HG02852 (cell line): ENCODE data around the gene CACNA1B.
"Not testable (repeated sequence)": the region's sequence is repeated elsewhere in the genome, so short reads cannot be mapped to it uniquely, and the experiment has no call there.

Experiments
- ATAC-seq: cut with Tn5 transposase; IDR thresholded peaks from one replicate; pipeline ENCODE4 v1.9.1; 2021; ENCODE audit warnings: mild to moderate bottlenecking, moderate library complexity; ENCODE audit not compliant: unreplicated experiment

CACNA1B gene

DNA sequence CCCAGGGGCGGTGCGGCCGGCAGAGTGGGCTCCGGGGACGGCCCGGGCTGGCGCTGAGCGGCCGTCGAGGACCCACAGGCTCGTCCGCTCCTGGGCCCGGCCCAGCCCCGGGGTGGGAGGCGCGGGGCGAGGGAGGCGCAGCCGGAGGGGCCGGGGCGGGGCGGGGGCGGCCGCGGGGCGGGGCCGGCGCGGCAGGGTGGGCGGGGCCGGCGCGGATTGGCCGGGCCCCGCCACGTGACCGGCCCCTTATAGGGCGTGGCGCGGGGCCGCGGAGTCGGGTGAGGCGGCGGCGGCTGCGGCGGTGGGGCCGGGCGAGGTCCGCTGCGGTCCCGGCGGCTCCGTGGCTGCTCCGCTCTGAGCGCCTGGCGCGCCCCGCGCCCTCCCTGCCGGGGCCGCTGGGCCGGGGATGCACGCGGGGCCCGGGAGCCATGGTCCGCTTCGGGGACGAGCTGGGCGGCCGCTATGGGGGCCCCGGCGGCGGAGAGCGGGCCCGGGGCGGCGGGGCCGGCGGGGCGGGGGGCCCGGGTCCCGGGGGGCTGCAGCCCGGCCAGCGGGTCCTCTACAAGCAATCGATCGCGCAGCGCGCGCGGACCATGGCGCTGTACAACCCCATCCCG, at the start of gene CACNA1B:
Gene CACNA1B, plus strand, starts transcription at position 277 of the 617 bp plus-strand sequence. Its CDS starts 152 bp downstream, at position 429.
- ATAC-seq: not testable (repeated sequence)

DNA sequence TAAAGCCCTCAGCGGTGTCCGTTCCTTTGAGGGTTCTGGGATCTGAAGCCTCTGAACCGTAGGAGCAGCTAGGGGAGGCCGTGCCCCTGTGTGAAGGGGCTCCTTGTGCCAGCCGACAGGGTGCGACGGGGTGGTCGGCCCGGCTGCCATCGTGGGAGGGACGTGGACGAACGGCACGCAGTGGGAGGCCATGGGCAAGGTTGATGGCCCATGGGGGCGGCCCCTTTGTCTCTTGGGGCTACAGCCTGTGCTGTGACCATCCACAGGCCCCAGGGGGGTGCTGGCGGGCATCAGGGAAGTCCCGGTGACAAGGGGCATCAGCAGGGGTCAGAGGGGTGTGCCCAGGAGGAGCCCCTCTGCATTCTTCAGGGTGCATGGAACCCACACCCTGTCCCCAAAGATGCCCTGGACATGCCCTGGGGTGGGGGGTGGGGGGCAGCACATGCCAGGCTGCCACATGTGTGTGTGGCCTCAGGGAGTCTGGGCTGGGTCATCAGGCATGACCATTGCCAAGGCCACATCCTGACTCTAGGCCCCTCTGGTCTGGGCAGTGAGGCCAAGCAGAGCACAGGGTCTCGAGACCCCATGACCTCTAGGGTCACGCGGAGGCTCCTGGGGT, 49.6 kb upstream of the CACNA1B start:
- no peak for ATAC-seq

DNA sequence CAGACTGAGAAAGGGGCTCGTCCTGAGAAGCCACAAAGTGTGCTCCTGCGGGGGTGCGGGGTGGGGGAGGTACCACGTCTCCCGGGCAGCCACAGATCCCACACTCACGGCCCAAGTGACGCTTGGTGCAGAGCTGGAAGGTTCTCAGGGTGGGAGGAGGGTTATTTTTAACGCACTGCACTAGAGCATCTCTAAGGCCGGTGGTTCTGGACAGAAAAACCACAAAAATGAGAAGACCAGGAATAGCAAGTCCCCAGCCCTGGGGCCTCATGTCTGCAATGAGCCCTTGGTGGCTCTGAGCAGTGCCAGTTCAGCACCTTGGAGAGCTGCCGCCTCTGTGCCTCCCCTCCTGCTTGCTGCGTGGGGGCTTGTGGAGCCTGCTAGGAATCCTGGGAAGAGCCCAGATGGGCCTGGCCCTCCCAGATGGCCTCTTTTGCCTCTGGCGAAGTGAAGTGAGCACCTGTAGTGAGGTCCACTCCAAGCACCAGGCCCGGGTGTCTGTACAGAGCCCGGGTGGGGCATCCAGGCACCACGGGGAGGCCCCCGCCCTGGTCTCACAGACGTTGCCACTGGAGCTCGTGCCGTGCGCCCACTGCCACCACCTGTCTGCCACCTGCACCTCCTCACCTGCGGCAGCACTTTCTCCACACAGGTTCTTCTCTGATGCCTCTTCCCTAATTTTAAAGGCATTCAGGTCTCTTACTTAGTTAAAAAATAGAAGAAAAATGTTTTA, 48.9 kb upstream of the CACNA1B start:
- ATAC-seq: no peak

DNA sequence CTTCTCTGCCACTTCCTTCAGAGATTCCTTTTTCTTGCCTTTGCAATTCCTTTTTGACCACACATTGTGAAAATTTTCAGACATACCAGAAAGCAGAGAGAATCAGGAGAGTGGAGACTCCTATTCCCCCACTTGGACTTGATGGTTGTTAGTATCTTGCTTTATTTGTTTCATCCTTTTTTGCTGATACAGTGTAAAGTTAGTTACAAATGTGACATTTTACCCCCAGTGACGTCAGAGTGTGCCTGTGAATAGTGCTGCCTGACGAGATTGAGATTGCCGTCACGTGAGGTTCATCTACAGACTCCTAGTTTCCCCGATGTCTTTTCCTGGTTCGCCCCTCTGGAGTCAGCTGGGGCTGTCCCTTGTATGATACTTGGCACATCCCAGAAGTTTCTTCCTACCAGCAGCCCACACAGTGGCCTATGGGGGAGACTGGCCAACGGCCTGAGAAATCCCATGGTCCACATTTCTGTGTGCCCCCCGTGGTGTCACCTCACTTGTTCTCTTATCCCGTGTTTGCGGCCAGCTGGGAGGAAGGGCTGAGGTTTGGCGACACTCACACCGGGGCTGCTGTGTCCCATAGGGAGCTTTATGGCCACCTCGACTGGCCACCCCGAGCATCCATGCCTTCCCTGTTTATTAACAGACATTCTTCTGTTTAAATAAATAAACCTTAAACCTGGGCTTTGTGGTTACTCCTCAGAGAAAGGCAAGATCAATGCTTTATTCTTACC, 48.2 kb upstream of the CACNA1B start:
- no peak for ATAC-seq

DNA sequence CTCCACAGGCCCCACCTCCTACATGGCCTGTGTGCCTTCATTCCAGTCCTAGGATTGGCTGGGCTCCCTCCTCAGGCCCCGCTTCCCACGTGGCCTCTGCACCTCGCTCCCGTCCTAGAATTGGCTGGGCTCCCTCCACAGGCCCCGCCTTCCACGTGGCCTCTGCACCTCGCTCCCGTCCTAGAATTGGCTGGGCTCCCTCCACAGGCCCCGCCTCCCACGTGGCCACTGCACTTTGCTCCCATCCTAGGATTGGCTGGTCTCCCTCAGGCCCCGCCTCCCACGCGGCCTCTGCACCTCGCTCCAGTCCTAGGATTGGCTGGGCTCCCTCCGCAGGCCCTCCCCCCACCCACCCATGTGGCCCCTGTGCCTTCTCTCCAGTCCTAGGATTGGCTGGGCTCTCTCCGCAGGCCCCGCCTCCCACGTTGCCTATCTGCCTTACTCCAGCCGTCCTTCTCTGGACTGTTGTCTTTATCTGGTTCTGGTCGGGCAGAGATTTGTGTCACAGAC, 45.3 kb upstream of the CACNA1B start:
- ATAC-seq: no peak

DNA sequence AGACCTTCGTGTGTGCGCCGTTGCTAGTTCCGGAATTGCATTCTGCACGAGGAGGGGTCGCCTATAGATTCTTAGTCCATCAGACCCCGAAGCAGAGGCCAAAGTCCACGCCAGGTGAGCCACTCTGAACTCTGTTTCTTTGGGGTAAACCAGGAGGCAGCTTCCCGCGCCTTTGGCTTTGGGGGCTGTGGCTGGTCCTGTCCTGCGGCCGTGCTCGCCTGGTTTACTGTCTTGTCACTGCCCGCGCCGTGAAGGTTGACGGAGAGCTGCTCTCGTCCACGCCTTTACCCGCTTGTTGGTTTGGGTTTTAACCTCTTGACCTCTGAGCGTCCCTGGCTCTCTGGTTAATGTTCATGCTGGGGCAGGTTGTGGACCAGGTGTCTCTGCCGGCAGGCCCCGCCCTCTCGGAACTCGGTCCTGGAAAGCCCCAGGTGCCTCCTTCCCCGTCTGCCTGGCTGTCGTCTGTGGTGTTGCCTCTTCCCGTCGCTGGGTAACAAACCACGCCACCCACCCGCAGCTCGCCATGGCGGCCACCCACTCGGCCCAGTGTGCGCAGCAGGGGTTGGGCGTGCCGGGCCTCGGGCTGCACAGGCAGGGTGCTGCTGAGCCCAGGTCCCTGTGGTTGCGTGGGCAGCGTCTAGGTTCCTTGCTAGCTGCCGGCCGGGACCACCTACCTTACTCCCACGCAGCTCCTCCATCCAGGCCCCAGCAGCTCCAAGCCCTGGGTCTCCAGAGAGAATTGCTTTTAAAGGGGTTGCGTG, 44.6 kb upstream of the CACNA1B start:
- no peak for ATAC-seq

DNA sequence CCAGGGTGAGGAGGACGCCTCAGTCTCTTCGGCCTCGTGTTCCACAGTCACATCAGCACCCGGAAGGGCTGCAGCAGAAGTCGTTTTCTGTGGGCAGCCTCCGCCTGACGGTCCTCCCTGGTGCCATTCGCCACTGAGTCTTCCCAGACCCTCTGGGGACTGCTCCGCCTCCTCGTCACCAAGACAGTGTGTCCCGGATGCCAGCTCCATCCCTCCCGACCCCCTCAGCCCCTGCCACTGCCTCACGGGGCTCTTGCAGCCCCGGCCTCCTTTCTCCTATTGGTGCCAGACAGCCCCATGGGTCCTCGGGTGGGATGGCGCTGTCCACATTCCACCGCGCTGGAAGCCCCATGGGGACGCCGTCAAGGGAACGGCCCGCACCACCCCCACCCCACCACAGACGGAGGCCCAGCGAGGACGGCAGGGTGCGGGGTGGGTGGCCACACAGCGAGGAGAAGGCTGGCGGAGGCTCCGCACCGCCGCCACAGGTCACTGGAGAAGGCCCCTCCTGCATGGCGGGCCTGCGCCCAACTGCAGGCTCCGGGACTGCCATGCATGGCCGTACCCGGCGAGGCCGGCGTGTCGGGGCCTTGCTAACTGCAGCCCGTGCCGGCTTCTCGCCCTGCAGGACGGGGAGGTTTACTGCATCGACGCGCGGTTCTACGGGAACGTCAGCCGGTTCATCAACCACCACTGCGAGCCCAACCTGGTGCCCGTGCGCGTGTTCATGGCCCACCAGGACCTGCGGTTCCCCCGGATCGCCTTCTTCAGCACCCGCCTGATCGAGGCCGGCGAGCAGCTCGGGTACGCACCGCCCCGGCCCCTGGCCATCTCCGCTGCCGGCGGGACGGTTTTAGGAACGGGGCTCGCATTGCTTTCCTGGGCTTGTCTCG, 43.6 kb upstream of the CACNA1B start:
- no peak for ATAC-seq

DNA sequence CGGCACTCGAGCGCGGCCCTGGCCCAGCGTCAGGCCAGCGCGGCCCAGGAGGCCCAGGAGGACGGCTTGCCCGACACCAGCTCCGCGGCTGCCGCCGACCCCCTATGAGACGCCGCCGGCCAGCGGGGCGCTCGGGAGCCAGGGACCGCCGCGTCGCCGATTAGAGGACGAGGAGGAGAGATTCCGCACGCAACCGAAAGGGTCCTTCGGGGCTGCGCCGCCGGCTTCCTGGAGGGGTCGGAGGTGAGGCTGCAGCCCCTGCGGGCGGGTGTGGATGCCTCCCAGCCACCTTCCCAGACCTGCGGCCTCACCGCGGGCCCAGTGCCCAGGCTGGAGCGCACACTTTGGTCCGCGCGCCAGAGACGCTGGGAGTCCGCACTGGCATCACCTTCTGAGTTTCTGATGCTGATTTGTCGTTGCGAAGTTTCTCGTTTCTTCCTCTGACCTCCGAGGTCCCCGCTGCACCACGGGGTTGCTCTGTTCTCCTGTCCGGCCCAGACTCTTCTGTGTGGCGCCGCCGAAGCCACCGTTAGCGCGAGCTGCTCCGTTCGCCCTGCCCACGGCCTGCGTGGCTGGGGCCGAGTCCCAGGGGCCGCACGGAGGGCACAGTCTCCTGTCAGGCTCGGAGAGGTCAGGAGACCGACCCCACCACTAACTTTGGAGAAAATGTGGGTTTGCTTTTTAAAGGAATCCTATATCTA, 42.6 kb upstream of the CACNA1B start:
- ATAC-seq: no peak

DNA sequence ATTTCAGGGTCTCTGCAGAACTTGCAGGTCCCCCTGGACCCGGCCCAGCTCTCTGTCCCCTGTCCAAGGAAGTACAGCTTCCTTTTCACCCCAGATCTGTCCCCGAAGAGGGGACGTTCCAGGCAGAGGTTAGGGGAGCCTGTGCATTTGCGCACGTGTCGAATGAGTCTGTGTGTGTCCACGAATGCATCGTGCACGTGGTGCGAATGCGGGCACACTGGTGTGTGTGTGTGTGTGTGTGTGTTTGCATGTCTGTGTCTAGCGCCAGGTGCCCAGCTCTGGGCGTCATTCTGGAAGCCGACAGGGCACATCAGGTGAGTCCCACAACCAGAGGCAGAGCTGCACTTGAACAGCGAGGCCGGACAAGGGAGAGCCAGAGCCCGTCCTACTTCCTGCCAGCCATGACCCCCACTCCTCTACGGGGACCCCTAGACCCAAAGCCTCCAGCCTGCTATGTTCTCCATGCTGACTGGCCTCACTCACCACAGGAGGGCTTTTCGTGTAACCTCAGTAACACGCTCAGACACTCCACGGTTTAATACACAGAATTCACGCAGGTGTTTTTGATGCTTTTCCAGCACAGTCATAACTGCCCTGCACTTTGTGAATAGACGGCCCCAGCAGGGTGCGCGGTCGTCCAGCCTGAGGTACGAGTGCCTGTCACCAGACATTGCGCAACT, 41.3 kb upstream of the CACNA1B start:
- no peak for ATAC-seq

DNA sequence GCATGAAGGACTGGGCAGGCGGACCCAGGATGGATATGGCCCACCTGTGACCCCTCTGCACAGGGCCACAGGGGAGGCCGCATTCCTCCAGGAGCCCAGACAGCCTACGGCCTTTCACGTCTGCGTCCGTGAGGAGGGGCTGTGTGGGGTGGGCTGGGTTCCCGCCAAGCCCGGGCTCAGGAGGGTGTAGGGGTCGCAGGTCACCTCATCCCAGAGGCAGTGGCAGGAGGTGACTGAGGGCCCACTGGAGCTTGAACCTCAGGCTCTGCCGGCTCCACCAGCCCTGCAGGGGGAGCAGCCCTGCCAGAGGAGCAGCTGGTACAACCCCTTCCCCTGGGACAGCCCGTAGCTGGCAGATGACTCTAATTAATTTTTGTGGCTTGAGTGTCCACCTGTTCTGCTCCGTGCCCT, 40.7 kb upstream of the CACNA1B start:
- no peak for ATAC-seq

DNA sequence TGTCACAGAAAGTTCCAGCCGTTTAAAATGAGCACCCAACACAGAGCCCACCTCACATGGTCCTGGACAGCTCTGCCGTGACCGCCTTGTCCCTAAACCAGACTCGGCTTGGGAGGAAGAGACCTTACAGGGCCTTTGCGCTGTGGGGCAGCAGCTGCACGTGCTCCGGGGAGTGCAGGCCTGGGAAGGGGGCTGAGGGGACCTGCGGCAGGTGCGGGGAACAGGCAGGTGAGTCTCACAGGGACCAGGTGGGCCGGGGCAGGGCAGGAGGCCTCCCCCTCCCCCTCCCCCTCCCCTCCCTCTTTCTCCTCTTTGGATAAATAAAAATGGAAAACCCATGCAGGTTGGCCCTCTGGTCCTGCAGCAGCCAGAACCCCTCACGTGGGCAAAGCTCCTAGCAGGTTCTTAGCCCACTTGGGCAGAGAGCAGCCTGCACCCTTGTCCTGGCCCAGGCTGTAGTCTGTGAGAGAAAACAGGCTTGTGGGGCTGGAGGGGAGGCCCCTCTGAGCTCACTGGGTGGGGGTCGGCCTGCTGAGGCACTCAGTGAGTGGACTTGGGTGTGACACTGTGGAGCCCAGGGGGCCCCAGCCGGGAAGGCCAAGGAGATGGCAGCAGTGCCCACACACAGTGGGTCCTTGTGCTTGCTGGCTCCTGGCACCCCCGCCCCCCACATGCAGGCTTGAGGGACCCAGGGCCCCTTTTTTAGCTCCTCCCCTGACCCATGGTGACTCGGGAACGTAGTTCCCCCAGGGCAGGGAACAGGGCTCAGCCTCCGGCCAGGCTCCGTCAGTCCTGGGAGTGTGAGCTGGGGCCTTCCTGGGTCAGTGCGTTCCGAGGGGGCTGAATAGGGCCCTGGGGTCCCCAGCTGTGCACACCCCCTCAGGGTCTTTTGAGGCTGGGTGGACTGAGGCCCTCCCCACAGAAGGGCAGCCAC, 40.0 kb upstream of the CACNA1B start:
- ATAC-seq: no peak

DNA sequence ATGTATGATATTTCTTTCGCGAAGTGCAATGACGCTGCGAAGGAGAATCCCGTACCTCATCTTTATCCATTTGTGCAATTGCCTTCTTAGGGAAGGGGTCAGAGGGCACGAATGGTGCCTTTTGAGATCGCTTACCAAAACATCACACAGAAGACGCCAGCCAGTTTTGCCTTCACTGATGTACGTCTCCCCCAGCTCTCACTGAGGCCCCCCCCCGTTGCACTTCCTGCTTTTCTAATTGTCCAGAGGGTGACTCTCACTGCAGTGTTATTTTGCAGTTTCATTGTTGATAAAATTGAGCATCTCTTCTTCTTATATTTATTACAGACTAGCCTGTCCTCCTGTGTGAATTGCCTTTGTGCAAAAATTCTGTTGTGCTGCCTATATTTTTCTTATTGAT, 39.0 kb upstream of the CACNA1B start:
- ATAC-seq: no peak

DNA sequence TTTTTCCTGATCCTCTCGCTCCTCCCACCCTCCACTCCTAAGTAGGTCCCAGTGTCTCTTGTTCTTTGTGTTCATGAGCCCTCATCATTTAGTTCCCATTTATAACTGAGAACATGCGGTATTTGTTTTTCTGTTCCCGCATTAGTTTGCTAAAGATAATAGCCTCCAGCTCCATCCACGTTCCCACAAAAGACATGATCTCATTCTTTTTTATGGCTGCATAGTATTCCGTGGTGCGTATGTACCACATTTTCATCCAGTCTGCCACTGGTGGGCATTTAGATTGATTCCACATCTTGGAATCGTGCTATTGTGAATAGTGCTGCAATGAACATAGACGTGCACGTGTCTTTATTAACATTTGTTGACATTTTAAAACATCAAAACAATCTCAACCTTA, 34.2 kb upstream of the CACNA1B start:
- no peak for ATAC-seq

DNA sequence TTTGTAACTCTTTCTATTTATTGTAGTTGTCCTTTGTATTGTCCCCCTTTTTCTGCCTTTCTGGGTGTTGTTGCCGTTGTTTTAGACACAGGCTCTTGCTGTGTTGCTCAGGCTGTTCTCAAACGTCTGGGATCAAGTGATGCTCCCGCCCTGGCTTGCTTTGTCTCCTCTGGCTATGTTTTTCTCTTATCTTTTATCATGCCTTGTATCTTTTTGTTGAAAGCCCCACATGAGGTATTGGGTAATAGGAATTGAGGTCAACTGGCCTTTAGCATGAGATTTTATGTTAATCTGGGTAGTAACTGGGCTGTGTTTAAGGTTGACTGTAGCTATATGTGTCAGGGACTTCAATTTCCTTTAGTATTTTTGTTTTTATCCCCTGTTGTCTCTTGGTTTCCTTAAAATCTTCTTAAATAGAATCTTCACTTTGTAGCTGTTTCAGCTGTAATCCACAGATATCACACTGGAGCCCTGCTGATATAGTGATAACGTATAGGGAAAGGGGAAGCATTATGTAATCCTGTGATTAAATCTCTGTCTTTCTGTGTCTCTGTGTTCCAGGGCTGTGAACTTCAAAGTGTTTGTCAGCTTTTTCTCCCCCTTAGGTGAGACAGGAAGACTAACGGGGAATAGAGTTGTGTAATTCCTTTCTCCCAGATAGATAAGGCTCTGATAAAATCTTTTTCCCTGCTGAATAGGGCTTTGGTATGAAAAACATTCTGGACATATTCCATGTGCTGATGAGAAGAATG, 25.9 kb upstream of the CACNA1B start:
- ATAC-seq: no peak

DNA sequence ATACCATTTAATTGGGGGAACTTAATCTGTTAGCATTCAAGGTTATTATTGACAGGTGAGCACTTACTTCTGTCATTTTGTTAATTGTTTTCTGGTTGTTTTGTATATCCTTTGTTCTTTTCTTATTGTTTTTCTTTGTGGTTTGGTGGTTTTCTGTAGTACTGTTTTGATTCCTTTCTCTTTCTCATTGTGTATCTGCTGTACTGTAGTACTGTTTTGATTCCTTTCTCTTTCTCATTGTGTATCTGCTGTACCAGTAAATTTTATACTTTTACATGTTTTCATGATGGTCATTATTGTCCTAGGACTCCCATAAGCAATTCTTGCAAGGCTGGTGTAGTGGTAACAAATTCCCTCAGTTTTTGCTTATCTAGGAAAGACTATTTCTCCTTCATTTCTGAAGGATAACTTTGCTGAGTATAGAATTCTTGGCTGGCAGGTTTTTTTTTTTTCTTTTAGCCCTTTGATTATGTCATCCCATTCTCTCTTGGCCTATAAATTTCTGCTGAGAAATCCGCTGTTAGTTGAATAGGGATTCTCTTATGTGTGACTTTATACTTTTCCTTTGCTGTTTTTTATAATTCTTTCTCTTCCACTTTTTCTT, 24.1 kb upstream of the CACNA1B start:
- no peak for ATAC-seq

DNA sequence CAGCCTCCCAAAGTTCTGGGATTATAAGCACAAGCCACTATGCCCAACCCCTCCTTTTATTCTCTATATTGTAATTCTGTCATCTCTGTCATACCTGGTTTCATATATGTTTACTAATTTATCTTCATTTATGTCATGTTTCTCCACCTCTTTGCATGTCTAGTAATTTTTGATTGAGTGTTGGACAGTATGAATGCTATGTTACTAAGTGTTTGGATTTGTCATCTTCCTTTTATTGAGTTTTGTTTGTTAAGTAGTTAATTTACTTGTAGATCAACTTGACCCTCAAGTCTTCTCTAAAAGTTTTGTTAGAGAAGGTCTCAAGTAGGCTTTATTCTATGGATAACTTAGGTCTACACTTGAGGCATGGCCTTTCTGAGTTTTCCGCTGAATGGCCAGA, 17.2 kb upstream of the CACNA1B start:
- ATAC-seq: no peak
